Transverse colon (tissue), 4 donors: ENCODE measurements around the gene CEP63. TPM values are rescaled to one million over a fixed set of nuclear protein-coding genes. Genes with fewer than 3 reads are reported as not detected.

ENCODE experiments used
- DNase-seq: peaks from one replicate; pipeline ENCODE4 v3.0.0-alpha.2; 2019
- H3K27ac ChIP-seq, 4 donors: fragments of 200-600 bp; sonication (generic); 2 replicates each; pipeline ENCODE4 v1.5.1; 2016 to 2018; ENCODE audit warnings: inconsistent platforms in 4 of 4
- H3K27me3 ChIP-seq: fragments of 200-600 bp; sonication (generic); 2 replicates; pipeline ENCODE4 v1.5.1; 2017; ENCODE audit warnings: inconsistent platforms
- H3K36me3 ChIP-seq, 4 donors: fragments of 200-600 bp; sonication (generic); 2 replicates each; pipeline ENCODE4 v1.5.1; 2017 to 2019; ENCODE audit warnings: inconsistent platforms in 4 of 4
- H3K4me1 ChIP-seq, 4 donors: fragments of 200-600 bp; sonication (generic); 2 replicates each; pipeline ENCODE4 v1.5.1; 2017 to 2020; ENCODE audit warnings: inconsistent platforms in 4 of 4
- H3K4me3 ChIP-seq, 4 donors: fragments of 200-600 bp; sonication (generic); 1 replicate in 1 of 4; 2 replicates in 3 of 4; pipeline versions ENCODE4 v1.5.1 to v1.6.1; 2017 to 2019; ENCODE audit warnings: inconsistent platforms in 4 of 4
- H3K9me3 ChIP-seq, 2 donors: fragments of 200-600 bp; sonication (generic); 2 replicates each; pipeline ENCODE4 v1.5.1; 2017 to 2019; ENCODE audit warnings: inconsistent platforms in 2 of 2
- CTCF ChIP-seq, 5 experiments: fragments of 200-600 bp in 3 of 5; fragments of 450-650 bp in 2 of 5; sonication (generic) in 3 of 5; IDR thresholded peaks; 1 replicate in 2 of 5; 2 replicates in 3 of 5; pipeline ENCODE4 v1.5.1; 2016 to 2017; ENCODE audit warnings: antibody characterized with exemption in 5 of 5, inconsistent platforms in 3 of 5, mild to moderate bottlenecking in 2 of 5, moderate library complexity in 1 of 5
- EP300 ChIP-seq: sonication (generic); formaldehyde crosslinking; IDR thresholded peaks from one replicate; pipeline ENCODE4 v1.6.1; 2017; ENCODE audit warnings: antibody characterized with exemption, low read depth
- POLR2A ChIP-seq: fragments of 450-650 bp; IDR thresholded peaks from one replicate; pipeline ENCODE4 v1.6.1; 2016; ENCODE audit warnings: antibody characterized with exemption, mild to moderate bottlenecking, moderate library complexity
- POLR2AphosphoS5 ChIP-seq, 3 donors: sonication (generic); formaldehyde crosslinking; IDR thresholded peaks; one replicate each; pipeline ENCODE4 v1.6.1; 2016; ENCODE audit warnings: antibody characterized with exemption in 3 of 3
- WGBS, 2 donors: methylation state at CpG; one replicate each; pipeline ENCODE4 v1.1.5; 2018; ENCODE audit warnings: low coverage in 1 of 2; 5-methylcytosine and 5-hydroxymethylcytosine counted together
- in situ Hi-C, 4 donors: fragments of 200-750 bp; cut with MboI; loops; one replicate each; pipeline versions ENCODE4 v1.15.0 to v1.15.1; 2017; ENCODE audit warnings: low sequenced_read_pairs in 3 of 4, low pct_ligation_motif_present in 1 of 4, low pct_unique_long_range_greater_than_20kb in 1 of 4
- intact Hi-C: fragments of 100-400 bp; cut with DNase I; formaldehyde crosslinking; loops from one replicate; pipeline ENCODE4 v1.15.1; 2023; ENCODE audit warnings: low total_unique reads
- total RNA-seq, 4 donors: library from RNA; depleted of rRNA; stranded (reverse); fragments of >200 nt; gene quantifications; one replicate each; pipeline ENCODE4 v1.1.0, GENCODE V29; 2016

CEP63 gene
- total RNA-seq, 4 donors from 2014 or later: 12.1 to 29.2 (median 16.9) TPM

GRCh38 chr3:134576426-134576825 is 90.6 kb downstream of the CEP63 start:
- Histone ChIP-seq H3K9me3 (no peaks in the 10 kb centered on the region), H3K4me3 (no peak overlapping the region), H3K27me3 (no peaks in the 10 kb centered on the region), H3K36me3 (no peaks in the 10 kb centered on the region), H3K4me1 (no peaks in the 10 kb centered on the region), H3K27ac (no peak overlapping the region)
- in situ Hi-C loops (no loop called here), intact Hi-C loops (no loop called here)
- WGBS, 2 donors: 41 to 65% methylated on average over 2 to 6 of the region's 6 CpGs
- no peak for DNase-seq
- no peak for TF ChIP-seq CTCF (IDR thresholded peaks at IDR 0.05)
- TF ChIP-seq POLR2A: no peak
- TF ChIP-seq POLR2AphosphoS5 (IDR thresholded peaks at IDR 0.05): no peak
- TF ChIP-seq EP300: no peak

GRCh38 chr3:134576831-134577230 is 91.0 kb downstream of the CEP63 start:
- 65 to 66% methylated on average over 3 of the region's 3 CpGs for WGBS, 2 donors
- Histone ChIP-seq H3K4me1 (no peaks in the 10 kb centered on the region), H3K36me3 (no peaks in the 10 kb centered on the region), H3K9me3 (no peaks in the 10 kb centered on the region), H3K27ac (no peak overlapping the region), H3K27me3 (no peaks in the 10 kb centered on the region), H3K4me3 (no peak overlapping the region)
- TF ChIP-seq EP300 (no peak), POLR2AphosphoS5 (IDR thresholded peaks at IDR 0.05) (no peak), POLR2A (no peak), CTCF (IDR thresholded peaks at IDR 0.05) (no peak)
- intact Hi-C loops: no loop called here
- in situ Hi-C loops: no loop called here
- no peak for DNase-seq

GRCh38 chr3:134579141-134579665 is 93.3 kb downstream of the CEP63 start:
- Histone ChIP-seq H3K9me3 (no peaks in the 10 kb centered on the region), H3K4me3 (no peak overlapping the region), H3K27ac (no peak overlapping the region), H3K27me3 (no peaks in the 10 kb centered on the region), H3K4me1 (no peaks in the 10 kb centered on the region), H3K36me3 (no peaks in the 10 kb centered on the region)
- TF ChIP-seq POLR2A: no peak
- TF ChIP-seq EP300: no peak
- no peak for TF ChIP-seq POLR2AphosphoS5 (IDR thresholded peaks at IDR 0.05)
- no peak for TF ChIP-seq CTCF (IDR thresholded peaks at IDR 0.05)
- in situ Hi-C loops: no loop called here
- DNase-seq: no peak
- intact Hi-C loops: no loop called here
- WGBS, 2 donors: 35 to 73% methylated on average over 3 of the region's 3 CpGs

GRCh38 chr3:134590766-134591165 is 104.9 kb downstream of the CEP63 start:
- Histone ChIP-seq H3K9me3 (no peaks in the 10 kb centered on the region), H3K27me3 (no peaks in the 10 kb centered on the region), H3K4me3 (no peak overlapping the region), H3K27ac (no peak overlapping the region), H3K4me1 (no peaks in the 10 kb centered on the region), H3K36me3 (no peaks in the 10 kb centered on the region)
- TF ChIP-seq POLR2AphosphoS5 (IDR thresholded peaks at IDR 0.05) (no peak), EP300 (no peak), POLR2A (no peak), CTCF (IDR thresholded peaks at IDR 0.05) (no peak)
- DNase-seq: no peak
- in situ Hi-C loops: loop anchor here in 1 of 4 donors (10.0 kb wide), 1 partner anchor 1304 kb away; no protein-coding TSS in a partner anchor
- intact Hi-C loops: no loop called here
